GM12801 (cell line): ENCODE data around the gene GNG13.

ENCODE experiments used
- TF ChIP-seq, protein P1 (sequence below): IDR thresholded peaks from one replicate; pipeline ENCODE4 v1.5.1; 2011; ENCODE audit warnings: control low read depth; ENCODE audit not compliant: insufficient read length; ENCODE audit errors: extremely low read depth

Gene GNG13

DNA sequence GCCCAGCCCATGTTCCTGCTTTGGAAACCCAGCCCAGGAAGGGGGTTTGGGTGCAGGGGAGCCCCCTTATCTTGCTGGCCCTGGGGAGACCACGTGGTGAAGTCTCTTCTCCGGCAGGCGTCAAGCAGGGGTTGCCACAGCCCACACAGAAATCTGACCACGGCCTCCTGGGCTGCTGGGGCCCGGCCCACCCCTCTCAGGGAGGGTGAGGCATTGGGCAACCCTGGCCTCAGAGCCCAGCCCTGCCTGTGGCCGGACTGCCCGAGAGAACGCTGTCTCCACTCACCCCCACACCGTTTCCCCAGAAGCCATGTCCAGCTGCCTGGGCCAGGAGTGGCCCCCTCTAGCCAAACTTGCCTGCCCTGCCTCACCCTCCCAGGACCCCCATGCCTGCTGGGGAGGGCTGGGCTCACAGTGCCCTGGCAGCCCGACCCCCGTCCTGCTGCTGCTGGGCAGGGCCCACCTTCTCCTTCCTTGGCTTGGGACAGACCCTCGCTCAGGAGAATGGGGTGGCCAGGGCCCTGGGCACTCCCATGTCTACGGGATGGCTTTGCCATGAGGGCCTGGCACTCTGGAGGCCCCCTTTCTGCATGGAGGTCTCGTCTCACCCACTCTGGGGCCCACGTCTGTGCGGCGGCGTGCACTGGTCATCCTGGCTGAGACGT is 19.1 kb downstream of the GNG13 start:
- TF ChIP-seq, protein P1, sequence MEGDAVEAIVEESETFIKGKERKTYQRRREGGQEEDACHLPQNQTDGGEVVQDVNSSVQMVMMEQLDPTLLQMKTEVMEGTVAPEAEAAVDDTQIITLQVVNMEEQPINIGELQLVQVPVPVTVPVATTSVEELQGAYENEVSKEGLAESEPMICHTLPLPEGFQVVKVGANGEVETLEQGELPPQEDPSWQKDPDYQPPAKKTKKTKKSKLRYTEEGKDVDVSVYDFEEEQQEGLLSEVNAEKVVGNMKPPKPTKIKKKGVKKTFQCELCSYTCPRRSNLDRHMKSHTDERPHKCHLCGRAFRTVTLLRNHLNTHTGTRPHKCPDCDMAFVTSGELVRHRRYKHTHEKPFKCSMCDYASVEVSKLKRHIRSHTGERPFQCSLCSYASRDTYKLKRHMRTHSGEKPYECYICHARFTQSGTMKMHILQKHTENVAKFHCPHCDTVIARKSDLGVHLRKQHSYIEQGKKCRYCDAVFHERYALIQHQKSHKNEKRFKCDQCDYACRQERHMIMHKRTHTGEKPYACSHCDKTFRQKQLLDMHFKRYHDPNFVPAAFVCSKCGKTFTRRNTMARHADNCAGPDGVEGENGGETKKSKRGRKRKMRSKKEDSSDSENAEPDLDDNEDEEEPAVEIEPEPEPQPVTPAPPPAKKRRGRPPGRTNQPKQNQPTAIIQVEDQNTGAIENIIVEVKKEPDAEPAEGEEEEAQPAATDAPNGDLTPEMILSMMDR, result no peak

DNA sequence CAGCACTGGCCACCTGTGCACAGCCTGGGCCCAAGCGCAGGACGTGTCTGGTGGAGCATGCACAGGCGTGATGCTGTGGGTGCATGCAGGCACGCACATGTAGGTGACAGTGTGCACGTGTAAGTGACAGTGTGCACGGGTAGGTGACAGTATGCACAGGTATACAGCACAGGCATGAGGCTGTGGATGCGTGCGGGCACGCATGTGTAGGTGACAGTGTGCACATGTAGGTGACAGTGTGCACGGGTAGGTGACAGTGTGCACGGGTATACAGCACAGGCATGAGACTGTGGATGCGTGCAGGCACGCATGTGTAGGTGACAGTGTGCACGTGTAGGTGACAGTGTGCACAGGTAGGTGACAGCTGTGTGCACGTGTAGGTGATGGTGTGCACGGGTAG is 20.2 kb downstream of the GNG13 start:
- TF ChIP-seq, protein P1, result no peak

DNA sequence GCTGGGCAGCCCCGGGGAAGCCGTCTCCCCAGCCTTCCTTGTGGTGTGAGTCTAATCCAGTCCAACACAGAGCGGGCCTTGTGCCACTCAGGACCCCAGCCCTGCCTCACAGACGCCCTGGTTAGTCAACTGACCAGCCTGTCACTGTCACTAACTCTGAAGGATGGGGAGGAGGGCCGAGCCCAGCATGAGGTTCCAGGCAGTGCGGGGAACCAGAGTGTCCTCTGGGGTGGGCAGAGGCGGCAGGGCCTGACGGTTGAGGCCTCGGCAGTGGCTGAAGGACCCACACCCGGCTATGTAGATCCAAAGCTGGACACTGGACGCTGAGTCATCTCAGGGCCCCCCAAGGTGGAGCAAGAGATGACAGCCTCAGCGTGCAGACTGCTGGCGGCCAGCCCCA is 21.0 kb downstream of the GNG13 start:
- TF ChIP-seq, protein P1, result no peak

DNA sequence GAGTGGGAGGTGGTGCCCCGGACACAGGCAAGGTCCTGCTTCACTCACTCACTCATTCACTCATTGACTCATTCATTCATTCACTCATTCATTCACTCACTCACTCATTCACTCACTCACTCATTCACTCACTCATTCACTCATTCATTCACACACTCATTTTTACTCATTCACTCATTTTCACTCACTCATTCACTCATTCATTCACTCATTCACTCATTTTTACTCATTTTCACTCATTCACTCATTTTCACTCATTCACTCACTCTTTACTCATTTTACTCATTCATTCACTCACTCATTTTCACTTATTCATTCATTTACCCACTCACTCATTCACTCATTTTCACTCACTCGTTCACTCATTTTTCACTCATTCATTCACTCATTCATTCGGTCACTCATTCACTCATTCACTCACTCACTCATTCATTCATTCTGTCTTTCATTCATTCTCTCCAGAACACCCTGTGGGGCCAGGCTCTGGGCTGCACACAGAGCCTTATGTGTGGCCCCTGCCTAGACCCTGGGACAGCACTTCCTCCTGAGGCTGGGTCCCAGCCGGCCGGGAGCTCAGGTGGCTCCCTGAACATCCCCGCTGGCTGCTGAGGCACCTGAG is 21.5 kb downstream of the GNG13 start:
- TF ChIP-seq, protein P1, result no peak

DNA sequence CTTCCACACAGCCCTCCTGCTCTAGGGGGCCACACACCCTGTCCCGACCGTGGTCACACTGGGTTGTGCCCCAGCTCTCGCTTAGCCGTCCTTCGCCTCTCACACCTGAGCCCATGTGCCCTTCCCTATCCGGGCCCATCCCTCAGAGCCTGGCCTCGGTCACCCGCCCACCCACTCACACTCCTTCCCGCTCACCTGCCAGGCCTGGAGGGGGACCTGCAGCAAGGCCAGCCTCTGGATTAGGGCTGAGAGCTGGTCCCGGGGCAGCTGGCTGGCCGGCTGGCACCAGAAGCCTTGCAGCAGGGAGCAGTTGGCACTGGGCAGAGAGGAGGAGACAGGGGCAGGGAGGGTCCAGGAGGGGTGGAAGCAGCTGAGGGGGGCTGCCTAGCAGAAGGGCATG is 22.1 kb downstream of the GNG13 start:
- TF ChIP-seq, protein P1, result no peak

DNA sequence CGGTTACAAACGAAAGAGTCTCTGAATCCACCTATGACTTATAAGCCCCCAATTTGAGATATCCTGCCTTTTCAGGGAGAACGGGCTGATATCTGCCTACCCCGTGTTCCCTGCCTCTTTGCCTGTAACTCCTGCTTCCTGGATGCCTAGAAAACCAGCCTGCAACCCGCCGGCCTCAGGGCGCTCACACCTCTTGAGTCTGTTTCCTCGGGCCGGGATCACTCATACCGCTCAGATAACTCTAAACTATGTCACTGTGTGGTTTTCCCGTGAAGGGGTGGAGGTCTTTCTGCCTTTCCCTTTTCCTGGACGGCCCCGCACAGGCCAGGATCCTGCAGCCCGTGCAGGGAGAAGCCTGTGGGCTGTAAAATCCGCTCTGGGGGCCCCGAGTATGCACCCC is 22.7 kb downstream of the GNG13 start:
- TF ChIP-seq, protein P1, result no peak

DNA sequence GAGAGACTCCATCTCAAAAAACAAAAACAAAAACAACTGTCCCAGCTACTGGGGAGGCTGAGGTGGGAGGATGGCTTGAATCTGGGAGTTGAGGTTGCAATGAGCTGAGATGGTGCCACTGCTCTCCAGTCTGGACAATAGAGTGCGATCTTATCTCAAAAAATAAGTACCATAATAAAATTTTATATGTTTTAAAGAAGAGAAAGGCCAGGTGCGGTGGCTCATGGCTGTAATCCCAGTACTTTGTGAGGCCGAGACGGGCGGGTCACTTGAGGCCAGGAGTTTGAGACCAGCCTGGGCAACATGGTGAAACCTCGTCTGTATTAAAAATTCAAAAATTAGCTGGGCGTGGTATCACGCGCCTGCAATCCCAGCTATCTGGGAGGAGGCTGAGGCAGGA is 23.7 kb downstream of the GNG13 start:
- TF ChIP-seq, protein P1, result no peak
